T-helper 2 cell (primary cell): ENCODE measurements around the gene COL6A2.

Source experiments
- DNase-seq, 5 experiments: peaks; one replicate each; pipeline versions ENCODE4 v3.0.0 to v3.0.0-alpha.2; 2012 to 2022

The COL6A2 gene

GRCh38 chr21:46115441-46116188 lies 17.7 kb downstream of the COL6A2 start:
- peak in 1 of 5 experiments; percentile 7 for DNase-seq

- peak in 2 of 5 experiments; percentile 2 to 5 for DNase-seq
Measured at GRCh38 chr21:46116189-46116775, 18.4 kb downstream of the COL6A2 start.

GRCh38 chr21:46116776-46117585 lies 19.1 kb downstream of the COL6A2 start:
- DNase-seq = peak in 2 of 5 experiments; percentile 3

- peak in 2 of 5 experiments; percentile 2 to 6 for DNase-seq
Measured at GRCh38 chr21:46117586-46118315, 19.8 kb downstream of the COL6A2 start.

GRCh38 chr21:46118316-46119143 lies 20.6 kb downstream of the COL6A2 start:
- peak in 2 of 5 experiments; percentile 2 to 7 for DNase-seq

GRCh38 chr21:46119144-46119636 lies 21.3 kb downstream of the COL6A2 start:
- peak in 1 of 5 experiments; percentile 1 for DNase-seq

- peak in 2 of 5 experiments; percentile 2 to 3 for DNase-seq
Measured at GRCh38 chr21:46119637-46120271, 21.8 kb downstream of the COL6A2 start.

- peak in 2 of 5 experiments; percentile 2 for DNase-seq
Measured at GRCh38 chr21:46120301-46121285, 22.7 kb downstream of the COL6A2 start.

- DNase-seq = peak in 2 of 5 experiments; percentile 1 to 5
Measured at GRCh38 chr21:46121286-46122221, 23.6 kb downstream of the COL6A2 start.

GRCh38 chr21:46122237-46122671 lies 24.3 kb downstream of the COL6A2 start:
- peak in 2 of 5 experiments; percentile 1 to 2 for DNase-seq

GRCh38 chr21:46122758-46123683 lies 25.1 kb downstream of the COL6A2 start:
- no peak for DNase-seq

GRCh38 chr21:46124083-46124925 lies 26.4 kb downstream of the COL6A2 start:
- DNase-seq = peak in 1 of 5 experiments; percentile 6

GRCh38 chr21:46124926-46125845 lies 27.3 kb downstream of the COL6A2 start:
- peak in 2 of 5 experiments; percentile 3 for DNase-seq

- DNase-seq = peak in 2 of 5 experiments; percentile 1 to 4
Measured at GRCh38 chr21:46125846-46126301, 28.0 kb downstream of the COL6A2 start.
